GM18505 (cell line): ENCODE measurements around the gene SSUH2.
"Not testable (repeated sequence)": the region's sequence is repeated elsewhere in the genome, so short reads cannot be mapped to it uniquely, and the experiment has no call there.

Source experiments
- ATAC-seq: cut with Tn5 transposase; IDR thresholded peaks from one replicate; pipeline ENCODE4 v1.9.1; 2021; ENCODE audit not compliant: unreplicated experiment
- POLR2A ChIP-seq: IDR thresholded peaks from 4 replicates; pipeline ENCODE4 v1.6.1; 2011; ENCODE audit warnings: borderline replicate concordance; ENCODE audit not compliant: insufficient read depth, insufficient read length; ENCODE audit errors: extremely low read depth

Gene SSUH2, protein sequence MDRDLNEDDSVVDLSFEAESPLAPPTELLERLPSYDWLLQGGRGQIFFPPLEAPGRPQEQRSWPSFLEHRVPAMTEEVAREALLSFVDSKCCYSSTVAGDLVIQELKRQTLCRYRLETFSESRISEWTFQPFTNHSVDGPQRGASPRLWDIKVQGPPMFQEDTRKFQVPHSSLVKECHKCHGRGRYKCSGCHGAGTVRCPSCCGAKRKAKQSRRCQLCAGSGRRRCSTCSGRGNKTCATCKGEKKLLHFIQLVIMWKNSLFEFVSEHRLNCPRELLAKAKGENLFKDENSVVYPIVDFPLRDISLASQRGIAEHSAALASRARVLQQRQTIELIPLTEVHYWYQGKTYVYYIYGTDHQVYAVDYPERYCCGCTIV

DNA sequence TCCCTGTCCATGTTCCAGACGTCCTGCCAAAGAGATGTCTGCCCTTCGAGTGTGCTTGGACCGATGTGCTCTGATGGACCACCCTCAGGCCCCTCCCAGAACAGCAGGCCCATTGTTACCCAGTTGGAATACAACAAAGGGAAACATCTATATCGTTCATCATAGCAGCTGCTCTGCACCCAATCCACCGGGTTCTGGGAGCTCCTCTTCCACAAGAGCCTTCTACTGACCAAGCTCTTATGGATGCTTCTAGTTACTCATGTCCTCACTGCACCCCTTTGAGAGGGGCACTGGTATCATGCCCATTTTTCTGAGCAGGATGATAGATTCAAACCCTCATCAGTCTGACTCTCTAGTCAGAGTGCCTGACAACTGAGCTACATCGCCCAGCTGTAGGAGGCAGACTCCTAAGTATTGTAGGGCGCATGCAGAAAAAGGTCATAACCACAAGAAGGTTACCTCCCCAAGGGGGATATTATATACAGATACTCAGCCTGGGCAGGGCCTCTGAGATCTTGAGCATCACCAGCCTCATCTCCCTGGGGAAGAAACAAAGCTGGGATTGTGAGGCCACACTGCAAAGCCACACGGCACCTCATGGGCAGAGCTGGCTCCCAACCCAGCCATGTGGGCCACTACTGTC lies at the start of gene SSUH2:
Gene SSUH2, minus strand, starts transcription at position 51 of the 643 bp plus-strand sequence. Its CDS starts 40 bp downstream, at position 11.
- TF ChIP-seq POLR2A = no peak
- ATAC-seq = no peak

DNA sequence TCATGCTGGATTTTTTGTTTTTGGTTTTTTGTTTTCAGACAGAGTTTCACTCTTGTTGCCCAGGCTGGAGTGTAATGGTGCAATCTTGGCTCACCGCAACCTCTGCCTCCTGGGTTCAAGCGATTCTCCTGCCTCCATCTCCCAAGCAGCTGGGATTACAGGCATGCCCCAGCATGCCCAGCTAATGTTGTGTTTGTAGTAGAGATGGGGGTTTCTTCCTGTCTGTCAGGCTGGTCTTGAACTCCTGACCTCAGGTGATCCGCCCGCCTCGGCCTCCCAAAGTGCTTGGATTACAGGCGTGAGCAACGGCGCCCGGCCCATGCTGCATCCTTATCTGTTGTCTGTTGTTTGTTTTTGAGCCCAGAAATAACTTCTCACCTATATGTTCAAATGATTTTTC lies 46.7 kb upstream of the SSUH2 start:
- not testable (repeated sequence) for ATAC-seq

DNA sequence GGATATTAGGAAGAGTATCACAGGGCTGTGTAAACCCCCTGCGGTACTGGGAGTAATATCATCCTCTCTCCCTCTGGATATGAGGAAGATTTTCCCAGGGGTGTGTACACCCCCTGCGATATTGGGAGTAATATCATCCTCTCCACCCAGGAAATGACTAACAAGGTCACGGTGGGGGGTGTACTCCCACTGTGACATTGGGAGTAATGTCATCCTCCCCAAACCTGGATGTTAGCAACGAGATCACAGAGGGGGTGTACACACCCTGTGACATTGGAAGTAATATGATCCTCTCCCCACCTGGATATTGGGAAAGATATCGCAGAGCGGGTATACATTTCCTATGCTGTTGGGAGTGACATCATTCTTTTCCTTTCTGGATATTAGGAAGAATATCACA lies 40.4 kb upstream of the SSUH2 start:
- not testable (repeated sequence) for ATAC-seq

DNA sequence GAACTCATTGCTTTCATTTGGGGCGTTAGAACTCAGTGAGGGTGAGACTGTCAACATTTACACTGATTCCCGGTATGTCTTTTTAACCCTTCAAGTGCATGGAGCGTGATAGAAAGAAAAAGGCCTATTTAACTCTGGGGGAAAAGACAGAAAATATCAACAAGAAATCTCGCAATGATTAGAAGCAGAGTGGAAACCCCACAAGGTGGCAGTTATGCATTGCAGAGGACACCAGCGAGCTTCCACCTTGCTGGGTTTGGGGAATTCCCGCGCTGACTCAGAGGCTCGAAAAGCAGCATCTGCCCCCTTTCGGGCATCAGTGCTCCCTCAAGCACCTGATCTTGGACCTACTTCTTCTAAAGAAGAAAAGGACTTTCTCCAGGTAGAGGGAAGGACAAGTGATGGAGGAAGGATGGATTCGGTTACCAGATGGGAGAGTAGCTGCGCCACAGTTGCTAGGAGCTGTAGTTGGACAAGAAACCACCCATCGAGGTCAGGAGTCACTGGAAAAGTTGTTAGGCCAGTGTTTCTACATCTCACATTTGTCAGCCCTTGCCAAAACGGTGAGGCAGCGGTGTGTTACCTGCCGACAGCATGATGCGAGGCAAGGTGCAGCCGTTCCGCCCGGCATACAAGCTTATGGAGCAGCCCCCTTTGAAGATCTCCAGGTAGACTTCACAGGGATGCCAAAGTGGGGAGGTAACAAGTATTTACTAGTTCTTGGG lies 38.4 kb upstream of the SSUH2 start:
- ATAC-seq = not testable (repeated sequence)

DNA sequence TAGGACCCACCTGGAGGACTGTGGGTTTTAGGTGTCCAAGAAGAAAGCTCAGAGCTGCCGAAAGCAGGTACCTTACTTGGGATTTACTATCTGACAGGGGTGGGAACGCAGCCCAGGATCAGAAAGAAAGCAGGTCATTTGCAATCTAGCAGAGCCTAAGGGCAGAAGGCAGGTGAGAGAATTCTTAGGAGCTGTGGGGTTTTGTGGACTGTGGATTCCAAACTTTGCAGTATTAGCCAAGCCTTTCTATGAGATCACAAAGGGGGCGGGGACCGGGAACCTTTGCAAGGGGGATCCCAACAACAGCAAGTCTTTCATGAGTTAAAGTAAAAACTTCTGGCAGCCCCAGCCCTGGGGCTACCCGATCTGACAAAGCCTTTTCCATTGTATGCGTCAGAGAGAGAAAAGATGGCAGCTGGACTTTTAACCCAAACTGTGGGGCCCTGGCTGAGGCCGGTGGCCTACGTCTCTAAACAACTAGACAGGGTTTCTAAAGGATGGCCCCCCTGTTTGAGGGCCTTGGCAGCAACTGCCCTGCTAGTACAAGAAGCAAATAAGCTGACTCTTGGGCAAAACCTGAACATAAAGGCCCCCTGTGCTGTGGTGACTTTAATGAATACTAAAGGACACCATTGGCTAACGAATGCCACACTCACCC lies 37.4 kb upstream of the SSUH2 start:
- ATAC-seq = not testable (repeated sequence)

DNA sequence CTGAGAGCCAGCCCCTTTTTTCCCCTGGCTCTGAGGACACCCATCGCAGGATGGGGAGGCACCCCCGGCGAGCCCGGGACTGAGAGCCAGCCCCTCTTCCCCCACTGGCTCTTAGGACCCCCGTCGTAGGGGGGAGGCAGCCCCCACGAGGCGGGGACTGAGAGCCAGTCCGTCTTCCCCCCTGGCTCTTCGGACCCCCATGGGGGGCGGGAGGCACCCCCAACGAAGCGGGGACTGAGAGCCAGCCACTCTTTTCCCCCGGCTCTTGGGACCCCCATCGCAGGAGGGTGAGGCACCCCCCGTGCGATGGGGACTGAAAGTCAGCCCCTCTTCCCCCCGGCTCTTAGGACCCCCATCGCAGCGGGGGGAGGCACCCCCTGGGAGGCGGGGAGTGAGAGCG lies 36.8 kb upstream of the SSUH2 start:
- ATAC-seq = no peak
- TF ChIP-seq POLR2A = no peak

DNA sequence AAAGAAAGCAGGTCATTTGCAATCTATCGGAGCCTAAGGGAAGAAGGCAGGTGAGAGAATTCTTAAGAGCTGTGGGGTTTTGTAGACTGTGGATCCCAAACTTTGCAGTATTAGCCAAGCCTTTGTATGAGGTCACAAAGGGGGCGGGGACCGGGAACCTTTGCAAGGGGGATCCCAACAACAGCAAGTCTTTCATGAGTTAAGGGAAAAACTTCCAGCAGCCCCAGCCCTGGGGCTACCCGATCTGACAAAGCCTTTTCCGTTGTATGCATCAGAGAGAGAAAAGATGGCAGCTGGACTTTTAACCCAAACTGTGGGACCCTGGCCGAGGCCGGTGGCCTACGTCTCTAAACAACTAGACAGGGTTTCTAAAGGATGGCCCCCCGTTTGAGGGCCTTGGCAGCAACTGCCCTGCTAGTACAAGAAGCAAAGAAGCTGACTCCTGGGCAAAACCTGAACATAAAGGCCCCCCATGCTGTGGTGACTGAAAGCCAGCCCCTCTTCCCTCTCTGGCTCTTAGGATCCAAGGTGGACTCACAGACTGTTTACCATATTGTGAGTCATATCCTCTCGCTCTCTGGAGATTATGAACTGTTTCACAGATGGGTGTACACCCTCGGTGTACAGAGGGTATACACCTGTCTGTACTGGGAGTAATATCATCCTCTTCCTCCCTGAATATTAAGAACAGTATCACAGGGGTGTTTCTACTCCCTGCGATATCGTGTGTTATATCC lies 35.4 kb upstream of the SSUH2 start:
- ATAC-seq = not testable (repeated sequence)

DNA sequence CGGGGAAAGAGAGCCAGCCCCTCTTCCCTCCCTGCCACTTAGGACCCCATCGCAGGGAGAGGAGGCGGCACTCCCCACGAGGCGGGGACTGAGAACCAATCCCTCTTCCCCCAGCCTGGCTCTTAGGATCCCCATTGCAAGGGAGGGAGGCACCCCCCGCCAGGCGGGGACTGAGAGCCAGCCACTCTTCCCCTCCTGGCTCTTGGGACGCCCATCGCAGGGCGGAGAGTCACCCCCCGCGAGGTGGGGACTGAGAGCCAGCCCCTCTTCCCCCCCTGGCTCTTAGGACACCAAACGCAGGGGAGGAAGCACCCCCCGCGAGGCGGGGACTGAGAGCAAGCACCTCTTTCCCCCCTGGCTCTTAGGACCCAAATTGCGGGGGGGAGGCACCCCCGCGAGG lies 34.2 kb upstream of the SSUH2 start:
- TF ChIP-seq POLR2A = no peak
- ATAC-seq = no peak

DNA sequence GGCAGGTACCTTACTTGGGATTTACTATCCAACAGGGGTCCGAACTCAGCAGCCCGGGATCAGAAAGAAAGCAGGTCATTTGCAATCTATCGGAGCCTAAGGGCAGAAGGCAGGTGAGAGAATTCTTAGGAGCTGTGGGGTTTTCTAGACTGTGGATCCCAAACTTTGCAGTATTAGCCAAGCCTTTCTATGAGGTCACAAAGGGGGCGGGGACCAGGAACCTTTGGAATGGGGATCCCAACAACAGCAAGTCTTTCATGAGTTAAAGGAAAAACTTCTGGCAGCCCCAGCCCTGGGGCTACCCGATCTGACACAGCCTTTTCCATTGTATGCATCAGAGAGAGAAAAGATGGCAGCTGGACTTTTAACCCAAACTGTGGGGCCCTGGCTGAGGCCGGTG lies 32.7 kb upstream of the SSUH2 start:
- not testable (repeated sequence) for ATAC-seq

DNA sequence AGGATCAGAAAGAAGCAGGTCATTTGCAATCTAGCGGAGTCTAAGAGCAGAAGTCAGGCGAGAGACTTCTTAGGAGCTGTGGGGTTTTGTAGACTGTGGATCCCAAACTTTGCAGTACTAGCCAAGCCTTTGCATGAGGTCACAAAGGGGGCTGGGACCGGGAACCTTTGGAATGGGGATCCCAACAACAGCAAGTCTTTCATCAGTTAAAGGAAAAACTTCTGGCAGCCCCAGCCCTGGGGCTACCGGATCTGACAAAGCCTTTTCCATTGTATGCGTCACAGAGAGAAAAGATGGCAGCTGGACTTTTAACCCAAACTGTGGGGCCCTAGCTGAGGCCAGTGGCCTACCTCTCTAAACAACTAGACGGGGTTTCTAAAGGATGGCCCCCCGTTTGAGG lies 31.0 kb upstream of the SSUH2 start:
- ATAC-seq = not testable (repeated sequence)

DNA sequence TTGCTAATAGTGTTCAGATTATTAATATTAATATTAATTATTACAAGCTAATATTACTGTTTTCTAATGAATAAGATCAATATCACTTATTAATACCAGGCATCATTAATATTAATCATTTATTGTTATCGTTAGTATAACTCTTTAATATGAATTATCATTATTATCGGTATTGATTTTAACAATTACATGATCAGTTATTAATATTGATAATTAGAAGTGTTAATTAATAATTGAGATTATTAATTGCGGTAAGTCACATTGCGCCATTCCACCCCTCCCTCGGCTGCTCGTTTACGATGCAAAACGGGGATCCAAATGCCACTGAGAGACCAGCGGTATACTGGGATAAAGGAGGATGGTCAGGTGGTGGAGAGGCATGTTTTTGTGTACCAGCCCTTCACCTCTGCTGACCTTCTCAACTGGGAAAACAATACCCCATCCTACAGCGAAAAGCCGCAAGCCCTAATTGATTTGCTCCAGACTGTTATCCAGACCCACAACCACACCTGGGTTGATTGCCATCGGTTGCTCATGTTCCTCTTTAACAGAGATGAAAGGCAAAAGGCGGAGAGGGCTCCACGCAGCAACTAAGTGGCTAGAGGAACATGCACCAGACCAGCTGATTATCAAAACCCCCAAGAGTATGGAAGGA lies 28.6 kb upstream of the SSUH2 start:
- no peak for TF ChIP-seq POLR2A

DNA sequence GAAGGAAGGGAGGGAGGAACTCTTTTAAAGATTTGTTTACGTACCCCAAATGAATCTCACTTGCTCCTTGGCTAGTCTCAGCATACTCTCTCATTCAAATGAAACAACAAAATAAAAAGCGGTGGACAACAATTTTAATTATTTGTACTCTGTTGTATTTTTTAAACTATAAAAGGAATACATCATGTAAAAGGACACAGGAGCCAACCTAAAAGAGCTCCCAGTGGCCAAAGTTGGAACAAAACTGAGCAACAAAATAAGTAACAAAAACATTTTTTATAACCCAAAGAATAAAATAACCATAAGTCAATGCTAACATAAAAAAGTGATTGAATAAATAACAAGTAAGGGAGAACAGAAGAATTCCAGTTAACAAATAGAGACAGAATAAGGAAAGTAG lies 24.4 kb upstream of the SSUH2 start:
- no peak for ATAC-seq
- no peak for TF ChIP-seq POLR2A

More for the DNA sequence above, 28.6 kb upstream of the SSUH2 start:
- no peak for ATAC-seq

DNA sequence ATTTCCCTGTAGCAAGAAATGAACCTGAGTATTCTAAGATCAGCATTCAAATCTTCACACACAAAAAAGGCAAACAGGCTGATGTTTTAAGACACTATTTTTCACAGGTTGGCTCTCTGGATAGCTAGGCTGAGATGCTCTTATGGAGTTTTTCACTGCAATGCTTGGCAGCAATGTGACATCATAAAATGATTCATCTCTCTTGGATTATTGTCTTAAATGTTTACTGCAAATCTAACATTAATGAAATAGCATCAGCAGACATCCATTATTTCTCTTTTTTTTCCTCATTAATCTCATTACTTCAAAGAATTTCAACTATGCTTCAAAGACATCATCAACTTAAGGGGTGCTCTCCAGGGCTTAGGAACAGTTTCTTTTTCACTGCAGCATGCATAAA lies 23.6 kb upstream of the SSUH2 start:
- no peak for ATAC-seq
- no peak for TF ChIP-seq POLR2A
